GM23338 (cell line): ENCODE data around the gene STAT3. TPM values are rescaled to one million over a fixed set of nuclear protein-coding genes. Genes with fewer than 3 reads are reported as not detected.

ENCODE experiments used
- ATAC-seq: fragments of 200-7000 bp; cut with Tn5 transposase; 3 replicates; pipeline ENCODE4 v1.9.1; 2020
- DNase-seq: peaks from one replicate; pipeline ENCODE4 v3.0.0-alpha.2; 2015; ENCODE audit warnings: low spot score
- H2AFZ ChIP-seq: fragments of 200-600 bp; sonication (generic); 2 replicates; pipeline ENCODE4 v1.8.0; 2016; ENCODE audit warnings: antibody characterized with exemption, mild to moderate bottlenecking, moderate library complexity
- H3F3A ChIP-seq: fragments of 200-600 bp; sonication (generic); replicated peaks from 2 replicates; pipeline ENCODE4 v1.8.0; 2017; ENCODE audit warnings: antibody characterized with exemption, mixed run types, low read depth
- H3K27ac ChIP-seq: fragments of 200-600 bp; sonication (generic); 2 replicates; pipeline ENCODE4 v1.6.1; 2016; ENCODE audit warnings: low read depth
- H3K27me3 ChIP-seq: fragments of 200-600 bp; sonication (generic); 2 replicates; pipeline ENCODE4 v1.8.0; 2016; ENCODE audit warnings: mild to moderate bottlenecking, mixed run types, moderate library complexity; ENCODE audit not compliant: insufficient read depth
- H3K36me3 ChIP-seq: fragments of 200-600 bp; sonication (generic); 2 replicates; pipeline ENCODE4 v1.8.0; 2016; ENCODE audit warnings: mild to moderate bottlenecking; ENCODE audit not compliant: insufficient read depth
- H3K4me1 ChIP-seq: fragments of 200-600 bp; sonication (generic); 2 replicates; pipeline ENCODE4 v1.8.0; 2016; ENCODE audit warnings: mild to moderate bottlenecking, moderate library complexity; ENCODE audit not compliant: insufficient read depth
- H3K4me2 ChIP-seq: fragments of 200-600 bp; sonication (generic); 2 replicates; pipeline ENCODE4 v1.7.1; 2017; ENCODE audit warnings: mixed run types
- H3K4me3 ChIP-seq: fragments of 200-600 bp; sonication (generic); 2 replicates; pipeline ENCODE4 v1.6.1; 2016; ENCODE audit warnings: mixed run types
- H3K79me2 ChIP-seq: fragments of 200-600 bp; sonication (generic); replicated peaks from 2 replicates; pipeline ENCODE4 v1.8.0; 2017; ENCODE audit warnings: mild to moderate bottlenecking; ENCODE audit not compliant: insufficient read depth
- H3K9me2 ChIP-seq: fragments of 200-600 bp; sonication (generic); 2 replicates; pipeline ENCODE4 v1.8.0; 2017; ENCODE audit not compliant: insufficient read depth
- H4K20me1 ChIP-seq: fragments of 200-600 bp; sonication (generic); replicated peaks from 2 replicates; pipeline ENCODE4 v1.8.0; 2017; ENCODE audit warnings: mild to moderate bottlenecking; ENCODE audit not compliant: insufficient read depth
- H3K27ac Mint-ChIP-seq: 2 replicates; pipeline ENCODE4 v1.8.0; 2020; ENCODE audit warnings: inconsistent platforms, mild to moderate bottlenecking, moderate library complexity, mixed read lengths
- H3K27me3 Mint-ChIP-seq: 3 replicates; pipeline ENCODE4 v1.8.0; 2022; ENCODE audit warnings: low read depth, mild to moderate bottlenecking, moderate library complexity, mixed read lengths, inconsistent platforms; ENCODE audit not compliant: insufficient read depth, poor library complexity
- H3K36me3 Mint-ChIP-seq: 3 replicates; pipeline ENCODE4 v1.8.0; 2021; ENCODE audit warnings: low read depth, mild to moderate bottlenecking, inconsistent platforms, moderate library complexity, mixed read lengths
- H3K4me1 Mint-ChIP-seq: 3 replicates; pipeline ENCODE4 v1.8.0; 2020; ENCODE audit warnings: mild to moderate bottlenecking, inconsistent platforms, mixed read lengths
- H3K4me3 Mint-ChIP-seq: 3 replicates; pipeline ENCODE4 v1.8.0; 2021; ENCODE audit warnings: moderate library complexity, mild to moderate bottlenecking, inconsistent platforms, mixed read lengths
- H3K9me3 Mint-ChIP-seq: 3 replicates; pipeline ENCODE4 v1.8.0; 2020; ENCODE audit warnings: moderate library complexity, mild to moderate bottlenecking, inconsistent platforms, mixed read lengths
- CREB1 ChIP-seq: fragments of 250-450 bp; sonication (Bioruptor Pico); IDR thresholded peaks from 2 replicates; pipeline ENCODE4 v1.5.0; 2020; ENCODE audit warnings: low read depth, mild to moderate bottlenecking, moderate library complexity
- EZH2 ChIP-seq: fragments of 200-600 bp; sonication (generic); IDR thresholded peaks from one replicate; pipeline ENCODE4 v1.8.0; 2017; ENCODE audit warnings: antibody characterized with exemption, mild to moderate bottlenecking, low read depth; ENCODE audit not compliant: unreplicated experiment
- EZH2phosphoT487 ChIP-seq: fragments of 200-600 bp; sonication (generic); IDR thresholded peaks from one replicate; pipeline ENCODE4 v1.8.1; 2018; ENCODE audit warnings: antibody characterized with exemption; ENCODE audit not compliant: unreplicated experiment
- NANOG ChIP-seq: IDR thresholded peaks from 2 replicates; pipeline ENCODE4 v1.6.1; 2016; ENCODE audit warnings: antibody characterized with exemption, borderline replicate concordance
- POLR2AphosphoS5 ChIP-seq: IDR thresholded peaks from 2 replicates; pipeline ENCODE4 v1.6.1; 2016; ENCODE audit warnings: antibody characterized with exemption, low read depth
- REST ChIP-seq: IDR thresholded peaks from one replicate; pipeline ENCODE4 v1.6.1; 2018; ENCODE audit warnings: antibody characterized with exemption; ENCODE audit not compliant: unreplicated experiment
- STAT1 ChIP-seq: IDR thresholded peaks from one replicate; pipeline ENCODE4 v1.6.1; 2016; ENCODE audit warnings: antibody characterized with exemption; ENCODE audit not compliant: unreplicated experiment
- ZNF114 ChIP-seq: fragments of 250-450 bp; sonication (Bioruptor Pico); IDR thresholded peaks from 2 replicates; pipeline ENCODE4 v1.5.0; 2020; ENCODE audit warnings: mild to moderate bottlenecking, moderate library complexity
- ZNF331 ChIP-seq: fragments of 250-450 bp; sonication (Bioruptor Pico); IDR thresholded peaks from 2 replicates; pipeline ENCODE4 v1.5.0; 2020; ENCODE audit warnings: low read depth, mild to moderate bottlenecking, moderate library complexity
- polyA plus RNA-seq: library from polyadenylated mRNA; unstranded; fragments of >200 nt; fragmentation: Nextera tagmentation; extraction: Ambion mirVana; gene quantifications from 2 replicates; pipeline ENCODE4 v1.2.1, GENCODE V29; 2016
- total RNA-seq: library from RNA; depleted of rRNA; stranded (reverse); fragments of >200 nt; shearing (Covaris generic); gene quantifications from 2 replicates; pipeline ENCODE4 v1.2.3, GENCODE V29; 2014
- TF ChIP-seq, protein P1 (sequence below), 2 experiments: fragments of 200-600 bp in 1 of 2; sonication (generic) in 1 of 2; conservative IDR thresholded peaks; 2 replicates each; pipeline versions ENCODE4 v1.5.1 to v1.6.1; 2016 to 2017; ENCODE audit warnings: antibody characterized with exemption in 2 of 2, low read depth in 2 of 2, mild to moderate bottlenecking in 2 of 2, moderate library complexity in 1 of 2

The STAT3 gene
- total and polyA plus RNA-seq, 2 experiments from 2014 or later, result 49.5 to 78.0 TPM

GRCh38 chr17:42290577-42290976, 97.7 kb downstream of the STAT3 start:
- H3K4me1 Mint-ChIP-seq, result peaks cover 13% of the 10 kb centered on the region
- H3K4me2 ChIP-seq, result no peak overlapping the region
- no peaks in the 10 kb centered on the region for H3K9me2 ChIP-seq
- peaks cover 42% of the 10 kb centered on the region for H3K27me3 ChIP-seq
- no peak overlapping the region for H2AFZ ChIP-seq
- H3K27me3 Mint-ChIP-seq, result peaks cover 30% of the 10 kb centered on the region
- TF ChIP-seq REST (no peak), ZNF114 (no peak), EZH2phosphoT487 (no peak), NANOG (no peak), STAT1 (no peak), CREB1 (CRISPR knock-in tag) (no peak)
- H3K4me3 ChIP-seq, result no peak overlapping the region
- DNase-seq (no peak), ATAC-seq (no peak)
- H3K27ac Mint-ChIP-seq, result no peak overlapping the region
- no peak overlapping the region for H3K27ac ChIP-seq
- no peaks in the 10 kb centered on the region for H3K79me2 ChIP-seq
- no peaks in the 10 kb centered on the region for H3K9me3 Mint-ChIP-seq
- peaks cover 11% of the 10 kb centered on the region for H3K4me1 ChIP-seq
- peaks cover 9% of the 10 kb centered on the region; the same call in 1 of the 2 replicates for H3F3A ChIP-seq
- H3K36me3 Mint-ChIP-seq, result no peaks in the 10 kb centered on the region
- no peaks in the 10 kb centered on the region for H4K20me1 ChIP-seq
- H3K4me3 Mint-ChIP-seq, result no peak overlapping the region; the same call in 2 of the 3 replicates
- H3K36me3 ChIP-seq, result no peaks in the 10 kb centered on the region

DNA sequence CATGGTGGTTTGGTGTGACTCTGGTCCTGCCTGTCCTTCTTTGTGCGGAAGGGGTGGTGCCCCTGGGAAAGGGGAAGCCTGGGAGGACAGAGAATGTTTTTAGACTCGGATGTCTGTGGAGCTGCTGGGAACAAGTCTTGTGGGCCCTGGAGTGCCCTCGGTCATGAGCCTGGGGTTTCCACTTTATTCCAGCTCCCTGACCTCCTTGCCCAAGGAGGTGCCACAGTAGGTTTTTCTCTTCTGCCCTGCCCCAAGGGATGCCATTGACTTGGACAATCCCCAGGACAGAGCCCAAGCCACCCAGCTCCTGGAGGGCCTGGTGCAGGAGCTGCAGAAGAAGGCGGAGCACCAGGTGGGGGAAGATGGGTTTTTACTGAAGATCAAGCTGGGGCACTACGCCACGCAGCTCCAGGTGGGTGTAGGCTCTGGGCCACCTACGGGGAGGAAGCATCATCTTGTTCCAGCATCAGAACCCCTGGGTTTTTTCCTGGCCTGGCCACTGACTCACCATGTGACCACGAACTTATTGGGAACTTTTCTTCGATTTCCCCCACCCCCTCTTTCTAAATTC, 98.5 kb downstream of the STAT3 start:
- Mint-ChIP-seq H3K36me3 (no peaks in the 10 kb centered on the region), H3K27me3 (peaks cover 31% of the 10 kb centered on the region), H3K4me3 (peak overlapping the region; percentile 34; the same call in 1 of the 3 replicates), H3K9me3 (no peaks in the 10 kb centered on the region), H3K4me1 (peaks cover 13% of the 10 kb centered on the region), H3K27ac (no peak overlapping the region)
- no peaks in the 10 kb centered on the region for H3K79me2 ChIP-seq
- H4K20me1 ChIP-seq, result no peaks in the 10 kb centered on the region
- H3F3A ChIP-seq, result peaks cover 9% of the 10 kb centered on the region; the same call in 1 of the 2 replicates
- no peak for DNase-seq
- TF ChIP-seq ZNF114 (no peak), EZH2phosphoT487 (no peak), ZNF331 (CRISPR knock-in tag) (no peak), NANOG (no peak), EZH2 (no peak), POLR2AphosphoS5 (no peak)
- TF ChIP-seq, protein P1, sequence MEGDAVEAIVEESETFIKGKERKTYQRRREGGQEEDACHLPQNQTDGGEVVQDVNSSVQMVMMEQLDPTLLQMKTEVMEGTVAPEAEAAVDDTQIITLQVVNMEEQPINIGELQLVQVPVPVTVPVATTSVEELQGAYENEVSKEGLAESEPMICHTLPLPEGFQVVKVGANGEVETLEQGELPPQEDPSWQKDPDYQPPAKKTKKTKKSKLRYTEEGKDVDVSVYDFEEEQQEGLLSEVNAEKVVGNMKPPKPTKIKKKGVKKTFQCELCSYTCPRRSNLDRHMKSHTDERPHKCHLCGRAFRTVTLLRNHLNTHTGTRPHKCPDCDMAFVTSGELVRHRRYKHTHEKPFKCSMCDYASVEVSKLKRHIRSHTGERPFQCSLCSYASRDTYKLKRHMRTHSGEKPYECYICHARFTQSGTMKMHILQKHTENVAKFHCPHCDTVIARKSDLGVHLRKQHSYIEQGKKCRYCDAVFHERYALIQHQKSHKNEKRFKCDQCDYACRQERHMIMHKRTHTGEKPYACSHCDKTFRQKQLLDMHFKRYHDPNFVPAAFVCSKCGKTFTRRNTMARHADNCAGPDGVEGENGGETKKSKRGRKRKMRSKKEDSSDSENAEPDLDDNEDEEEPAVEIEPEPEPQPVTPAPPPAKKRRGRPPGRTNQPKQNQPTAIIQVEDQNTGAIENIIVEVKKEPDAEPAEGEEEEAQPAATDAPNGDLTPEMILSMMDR (conservative IDR thresholded peaks at IDR 0.05; ENCODE audit: low read depth in 2 of 2), result no peak
- no peaks in the 10 kb centered on the region for H3K9me2 ChIP-seq
- H2AFZ ChIP-seq, result peak overlapping the region; percentile 91
- no peaks in the 10 kb centered on the region for H3K36me3 ChIP-seq
- ATAC-seq, result no peak
- peaks cover 42% of the 10 kb centered on the region for H3K27me3 ChIP-seq
- no peak overlapping the region for H3K27ac ChIP-seq
- H3K4me3 ChIP-seq, result peak overlapping the region; percentile 66
- peaks cover 11% of the 10 kb centered on the region for H3K4me1 ChIP-seq
- peak overlapping the region; percentile 85; the same call in 1 of the 2 replicates for H3K4me2 ChIP-seq
